BE2C (cell line): ENCODE results near the gene MRO. TPM values are rescaled to one million over a fixed set of nuclear protein-coding genes. Genes with fewer than 3 reads are reported as not detected.

Source experiments
- DNase-seq: peaks from one replicate; pipeline ENCODE4 v3.0.0-alpha.2; 2020
- H3K27me3 ChIP-seq: fragments of 250-450 bp; sonication (Bioruptor Pico); 2 replicates; pipeline ENCODE4 v1.5.1; 2020; ENCODE audit warnings: mild to moderate bottlenecking
- H3K36me3 ChIP-seq: fragments of 250-450 bp; sonication (Bioruptor Pico); 2 replicates; pipeline ENCODE4 v1.5.1; 2020; ENCODE audit warnings: mild to moderate bottlenecking
- H3K4me1 ChIP-seq: fragments of 250-450 bp; sonication (Bioruptor Pico); 2 replicates; pipeline ENCODE4 v1.5.1; 2020
- H3K4me3 ChIP-seq: 2 replicates; pipeline ENCODE4 v1.5.1; 2011; ENCODE audit warnings: low read depth, low read length
- H3K9me3 ChIP-seq: fragments of 250-450 bp; sonication (Bioruptor Pico); 2 replicates; pipeline ENCODE4 v1.5.1; 2020
- polyA plus RNA-seq: library from polyadenylated mRNA; unstranded; fragments of >200 nt; gene quantifications from one replicate; pipeline ENCODE4 v1.2.1, GENCODE V29; 2012; ENCODE audit warnings: low read depth, missing spikeins; ENCODE audit not compliant: insufficient read length, insufficient read depth
- TF ChIP-seq, protein P1 (sequence below): IDR thresholded peaks from 2 replicates; pipeline ENCODE4 v1.5.1; 2012; ENCODE audit warnings: mild to moderate bottlenecking, low read depth, low read length

Gene MRO
- polyA plus RNA-seq = not detected

DNA sequence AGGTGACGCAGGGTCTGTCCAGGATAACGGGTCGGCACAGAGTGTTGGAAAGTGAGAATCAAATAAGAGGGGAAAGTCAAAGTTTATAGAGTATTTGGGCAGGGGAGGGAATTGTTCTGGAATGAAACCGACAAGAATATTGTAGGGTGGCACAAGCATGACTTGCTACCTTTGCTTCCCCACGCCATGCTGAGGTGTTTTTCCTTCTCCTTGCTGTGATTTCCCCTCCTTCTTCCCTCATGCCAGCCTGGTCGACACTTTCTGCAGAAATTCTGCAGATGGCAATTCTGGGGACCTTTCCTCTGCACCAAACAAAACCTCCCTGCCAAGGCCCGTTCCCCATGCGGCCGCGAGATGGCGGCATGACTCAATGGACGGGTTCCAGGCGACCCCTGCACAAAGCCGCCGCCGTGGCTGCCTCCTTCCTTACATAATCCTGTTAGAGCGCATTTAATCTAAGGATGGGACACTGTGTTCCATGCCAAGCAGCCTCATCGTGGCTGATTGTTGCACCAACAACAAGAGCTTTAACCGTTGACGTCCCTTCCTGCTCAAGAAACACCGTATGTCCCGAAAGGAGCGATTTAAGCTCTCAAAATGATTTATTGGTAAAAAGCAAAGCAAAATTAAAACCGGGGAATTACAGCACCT is at the start of gene MRO:
Gene MRO, minus strand, starts transcription at position 289 of the 651 bp plus-strand sequence. CDS start 10,616 bp downstream, outside the sequence.
- no peaks in the 10 kb centered on the region for H3K27me3 ChIP-seq
- peak; percentile 75 for DNase-seq
- no peaks in the 10 kb centered on the region for H3K36me3 ChIP-seq
- no peaks in the 10 kb centered on the region for H3K9me3 ChIP-seq
- H3K4me1 ChIP-seq = no peaks in the 10 kb centered on the region
- peak within 1 kb of the TSS; percentile 47 for H3K4me3 ChIP-seq
- TF ChIP-seq, protein P1, sequence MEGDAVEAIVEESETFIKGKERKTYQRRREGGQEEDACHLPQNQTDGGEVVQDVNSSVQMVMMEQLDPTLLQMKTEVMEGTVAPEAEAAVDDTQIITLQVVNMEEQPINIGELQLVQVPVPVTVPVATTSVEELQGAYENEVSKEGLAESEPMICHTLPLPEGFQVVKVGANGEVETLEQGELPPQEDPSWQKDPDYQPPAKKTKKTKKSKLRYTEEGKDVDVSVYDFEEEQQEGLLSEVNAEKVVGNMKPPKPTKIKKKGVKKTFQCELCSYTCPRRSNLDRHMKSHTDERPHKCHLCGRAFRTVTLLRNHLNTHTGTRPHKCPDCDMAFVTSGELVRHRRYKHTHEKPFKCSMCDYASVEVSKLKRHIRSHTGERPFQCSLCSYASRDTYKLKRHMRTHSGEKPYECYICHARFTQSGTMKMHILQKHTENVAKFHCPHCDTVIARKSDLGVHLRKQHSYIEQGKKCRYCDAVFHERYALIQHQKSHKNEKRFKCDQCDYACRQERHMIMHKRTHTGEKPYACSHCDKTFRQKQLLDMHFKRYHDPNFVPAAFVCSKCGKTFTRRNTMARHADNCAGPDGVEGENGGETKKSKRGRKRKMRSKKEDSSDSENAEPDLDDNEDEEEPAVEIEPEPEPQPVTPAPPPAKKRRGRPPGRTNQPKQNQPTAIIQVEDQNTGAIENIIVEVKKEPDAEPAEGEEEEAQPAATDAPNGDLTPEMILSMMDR = peak; percentile 73

DNA sequence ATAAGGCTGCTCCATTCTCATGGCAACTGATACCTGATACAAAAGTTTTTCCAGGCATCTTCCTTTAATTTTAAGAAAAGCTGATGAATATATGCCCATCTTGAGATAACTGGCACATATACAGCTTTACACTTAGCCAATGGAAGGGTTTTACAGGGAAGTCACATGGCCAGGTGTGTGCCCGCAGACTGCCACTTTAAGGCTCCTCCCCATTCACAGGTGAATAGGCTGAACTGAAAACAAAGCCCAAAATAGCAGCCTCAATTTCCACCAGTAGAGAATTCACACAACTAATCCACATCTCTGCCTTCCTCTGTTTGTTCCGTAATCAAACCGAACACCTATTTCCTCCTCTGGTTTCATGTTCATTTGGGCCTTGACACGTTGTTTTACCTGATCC is 49.3 kb upstream of the MRO start:
- TF ChIP-seq, protein P1 = no peak
- no peaks in the 10 kb centered on the region for H3K4me1 ChIP-seq
- no peak for DNase-seq
- H3K36me3 ChIP-seq = no peaks in the 10 kb centered on the region
- no peak overlapping the region for H3K4me3 ChIP-seq
- H3K9me3 ChIP-seq = no peaks in the 10 kb centered on the region
- H3K27me3 ChIP-seq = no peaks in the 10 kb centered on the region

DNA sequence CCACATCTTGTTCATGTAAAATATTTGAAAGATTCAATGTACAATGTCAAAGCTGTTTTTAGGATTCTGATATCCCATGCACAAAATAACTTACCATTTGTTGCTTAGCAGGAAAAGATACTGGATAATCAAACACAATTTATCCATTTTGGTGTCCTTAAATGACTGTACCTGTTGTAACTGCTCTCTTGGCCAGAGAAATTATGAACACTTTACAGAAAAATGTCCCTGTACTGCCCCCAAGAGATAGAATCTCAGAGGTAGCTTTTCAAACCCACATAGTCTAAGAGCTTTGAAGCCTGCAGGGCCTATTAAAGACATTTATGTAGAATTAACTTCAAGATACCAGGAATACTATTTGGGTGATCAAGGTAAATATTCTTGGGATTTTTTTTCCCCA is 46.9 kb upstream of the MRO start:
- Histone ChIP-seq H3K36me3 (no peaks in the 10 kb centered on the region), H3K4me1 (no peaks in the 10 kb centered on the region), H3K27me3 (no peaks in the 10 kb centered on the region), H3K4me3 (no peak overlapping the region), H3K9me3 (no peaks in the 10 kb centered on the region)
- DNase-seq = no peak
- TF ChIP-seq, protein P1 = no peak

DNA sequence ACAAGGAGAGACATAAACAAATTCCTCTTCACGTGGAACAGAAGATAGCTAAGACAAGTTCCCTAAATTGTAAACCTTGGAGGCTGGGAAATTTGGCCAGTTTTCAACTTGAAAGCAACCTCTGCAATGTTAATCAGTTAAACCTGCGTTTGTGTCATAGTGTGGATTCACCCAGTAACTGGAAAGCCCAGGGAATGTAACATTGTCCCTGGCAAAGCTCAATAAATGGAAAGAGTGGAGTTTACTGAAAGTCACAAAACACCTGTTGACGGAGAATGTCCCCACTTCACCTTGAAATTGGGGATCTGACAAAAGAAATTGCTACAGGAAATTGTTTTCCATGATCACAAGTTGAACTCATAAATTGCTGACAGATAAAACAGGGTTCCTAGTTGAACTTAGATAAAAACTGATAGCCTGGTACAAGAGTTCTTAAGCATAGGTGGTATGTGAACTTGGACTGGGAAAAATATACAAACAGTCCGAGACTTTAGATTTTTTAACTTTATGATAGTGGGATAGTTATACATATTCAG is 44.1 kb upstream of the MRO start:
- TF ChIP-seq, protein P1 = no peak
- no peaks in the 10 kb centered on the region for H3K9me3 ChIP-seq

DNA sequence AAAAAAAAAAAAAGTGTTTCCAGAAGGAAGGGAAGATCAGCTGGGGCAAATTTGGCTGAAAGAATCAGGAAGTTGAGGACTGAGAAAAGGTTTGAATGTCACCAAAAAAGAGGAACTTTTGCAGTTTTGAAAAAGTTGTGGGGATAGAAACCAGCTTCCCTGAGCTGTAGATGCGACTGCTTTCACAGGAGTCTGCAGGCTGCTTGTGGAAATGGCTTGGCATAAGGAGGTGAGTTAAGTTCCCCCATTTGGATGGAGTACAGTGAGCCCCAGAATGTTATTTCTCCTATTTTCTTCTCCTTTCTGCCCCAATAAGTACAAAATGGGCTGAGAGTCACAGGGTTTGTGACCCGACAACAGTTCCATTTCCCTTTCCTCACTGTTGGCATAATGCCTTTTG is 42.6 kb upstream of the MRO start:
- no peaks in the 10 kb centered on the region for H3K27me3 ChIP-seq
- no peaks in the 10 kb centered on the region for H3K9me3 ChIP-seq
- H3K4me1 ChIP-seq = no peaks in the 10 kb centered on the region
- DNase-seq = no peak
- TF ChIP-seq, protein P1 = no peak
- no peaks in the 10 kb centered on the region for H3K36me3 ChIP-seq
- H3K4me3 ChIP-seq = no peak overlapping the region

More for the DNA sequence above, 44.1 kb upstream of the MRO start:
- DNase-seq = no peak
- Histone ChIP-seq H3K36me3 (no peaks in the 10 kb centered on the region), H3K4me1 (no peaks in the 10 kb centered on the region), H3K27me3 (no peaks in the 10 kb centered on the region), H3K4me3 (no peak overlapping the region)

DNA sequence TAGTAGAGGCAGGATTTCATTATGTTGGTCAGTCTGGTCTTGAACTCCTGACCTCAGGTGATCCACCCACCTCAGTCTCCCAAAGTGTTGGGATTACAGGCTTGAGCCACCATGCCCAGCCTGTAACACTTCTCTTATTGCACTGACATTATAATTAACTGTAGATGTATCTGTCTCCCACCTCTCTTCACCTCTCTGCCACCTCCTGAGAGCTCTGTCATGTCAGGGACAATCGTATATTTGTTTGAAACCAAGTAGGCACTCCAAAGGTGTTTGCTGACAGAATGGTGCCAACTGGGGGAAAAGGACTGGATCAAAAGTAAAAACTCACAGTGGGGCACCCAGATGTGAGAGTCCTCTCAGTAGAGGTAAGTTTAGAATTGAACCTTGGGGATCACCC is 41.8 kb upstream of the MRO start:
- Histone ChIP-seq H3K9me3 (no peaks in the 10 kb centered on the region), H3K36me3 (no peaks in the 10 kb centered on the region), H3K27me3 (no peaks in the 10 kb centered on the region), H3K4me1 (no peaks in the 10 kb centered on the region), H3K4me3 (no peak overlapping the region)
- TF ChIP-seq, protein P1 = no peak
- DNase-seq = no peak
